Measurements from ENCODE around the gene MMP10. TPM values are rescaled to one million over a fixed set of nuclear protein-coding genes. Genes with fewer than 3 reads are reported as not detected.

The MMP10 gene
- total RNA-seq = not detected
- not detected for polyA plus RNA-seq

DNA sequence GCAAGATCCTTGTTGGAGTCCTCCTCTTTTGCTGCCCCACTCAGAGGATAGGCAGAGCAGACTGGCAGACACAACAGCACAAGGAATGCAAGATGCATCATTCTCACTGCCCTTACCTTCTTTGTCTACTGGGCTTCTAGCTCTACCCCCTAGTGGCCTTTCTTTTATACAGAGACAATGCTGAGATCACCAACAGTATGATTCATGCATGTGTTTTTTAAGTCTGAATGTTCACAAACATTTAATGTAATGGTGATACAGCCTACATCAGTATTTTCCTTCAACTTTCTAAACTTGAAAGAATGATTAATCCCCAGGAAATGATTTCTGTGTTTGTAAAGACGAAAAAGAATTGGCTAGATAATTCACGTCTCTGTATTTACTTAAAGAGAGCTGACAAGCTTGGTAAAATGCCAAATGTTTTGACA is at the start of gene MMP10:
TSS of gene MMP10 (minus strand) at position 138 of the 428 bp plus-strand sequence. CDS start at position 101, 37 bp downstream.
- CTCF ChIA-PET = no interaction called here
- Mint-ChIP-seq H3K36me3 (no peaks in the 10 kb centered on the region), H3K4me1 (no peaks in the 10 kb centered on the region), H3K27me3 (peaks cover 4 to 17% of the 10 kb centered on the region in 2 donors), H3K4me3 (no peak within 1 kb of the TSS), H3K27ac (no peak within 1 kb of the TSS), H3K9me3 (peaks cover 0 to 2% (median 0%) of the 10 kb centered on the region in 5 donors)
- Histone ChIP-seq H3K27me3 (ENCODE audit: insufficient read depth, low read length, poor library complexity, severe bottlenecking) (no peaks in the 10 kb centered on the region), H3K36me3 (ENCODE audit: insufficient read depth, low read length) (no peaks in the 10 kb centered on the region), H3K4me1 (ENCODE audit: insufficient read depth, low read length) (no peaks in the 10 kb centered on the region), H3K27ac (ENCODE audit: low read depth, low read length) (no peak within 1 kb of the TSS), H3K9me3 (ENCODE audit: low read length) (no peaks in the 10 kb centered on the region), H3K4me3 (ENCODE audit: low read length) (no peak within 1 kb of the TSS)
- DNase-seq = no peak
- POLR2A ChIA-PET = no interaction called here

DNA sequence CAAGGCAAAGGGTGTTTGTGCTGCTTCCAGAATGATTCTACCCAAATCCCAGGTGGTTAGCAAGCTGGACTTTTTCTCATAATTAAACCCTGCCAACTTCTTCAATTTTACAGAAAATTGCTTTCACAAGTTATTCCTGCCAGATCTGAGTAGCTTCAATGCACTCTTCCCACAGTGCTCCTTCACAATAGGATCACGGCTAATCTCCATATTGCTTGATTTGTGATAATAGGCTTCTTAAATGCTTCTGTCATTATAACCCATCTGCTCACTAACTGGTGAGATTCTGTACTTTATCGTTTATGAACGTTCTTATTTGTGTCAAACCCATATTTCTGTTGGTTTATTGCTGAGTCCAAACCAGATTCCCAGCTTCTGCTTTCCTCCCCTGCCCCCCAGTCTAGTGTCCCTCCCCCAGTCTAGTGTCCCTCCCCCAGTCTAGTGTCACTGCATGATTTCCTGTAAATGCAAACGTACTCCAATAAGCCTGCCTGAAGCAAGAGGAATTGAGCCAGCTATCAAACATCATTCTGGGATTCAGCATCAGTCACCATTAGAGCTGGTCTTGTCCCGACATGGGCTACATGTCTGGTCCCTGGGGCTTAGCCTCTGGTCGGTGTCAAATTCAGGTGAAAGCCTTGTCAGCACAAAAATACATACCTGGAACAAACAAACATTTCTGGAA is 49.0 kb upstream of the MMP10 start:
- Mint-ChIP-seq H3K27ac (no peak overlapping the region), H3K27me3 (peaks cover 19 to 37% of the 10 kb centered on the region in 2 donors), H3K4me1 (peaks cover 0 to 3% (median 0%) of the 10 kb centered on the region in 3 donors), H3K9me3 (peaks cover 0 to 3% (median 0%) of the 10 kb centered on the region in 5 donors), H3K36me3 (no peaks in the 10 kb centered on the region), H3K4me3 (no peak overlapping the region)
- Histone ChIP-seq H3K27ac (ENCODE audit: low read depth, low read length) (no peak overlapping the region), H3K4me3 (ENCODE audit: low read length) (no peak overlapping the region), H3K36me3 (ENCODE audit: insufficient read depth, low read length) (no peaks in the 10 kb centered on the region), H3K27me3 (ENCODE audit: insufficient read depth, low read length, poor library complexity, severe bottlenecking) (no peaks in the 10 kb centered on the region), H3K9me3 (ENCODE audit: low read length) (no peaks in the 10 kb centered on the region), H3K4me1 (ENCODE audit: insufficient read depth, low read length) (no peaks in the 10 kb centered on the region)
- ChIA-PET CTCF (no interaction called here), POLR2A (no interaction called here)
- DNase-seq = no peak

DNA sequence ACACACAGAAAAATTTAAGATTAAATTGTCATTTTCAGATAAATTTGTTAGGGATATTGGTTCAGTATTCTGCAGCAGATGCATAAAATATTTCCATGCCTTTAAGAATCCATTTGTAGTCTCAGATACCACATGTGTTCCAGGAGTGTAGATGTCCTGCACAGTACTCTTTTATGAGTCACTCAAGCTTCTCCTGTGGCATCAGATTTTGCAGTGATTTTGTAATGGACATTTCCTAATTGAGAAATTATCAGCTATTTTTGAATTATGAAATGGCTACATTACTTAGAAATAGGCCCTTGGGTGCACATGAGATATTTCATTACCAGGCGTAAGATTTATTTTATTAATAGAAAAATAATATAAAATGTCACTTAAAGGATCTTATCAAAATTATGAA is 44.1 kb upstream of the MMP10 start:
- POLR2A ChIA-PET = no interaction called here
- no peaks in the 10 kb centered on the region for H3K4me1 Mint-ChIP-seq
- no peaks in the 10 kb centered on the region for H3K36me3 Mint-ChIP-seq
- no peaks in the 10 kb centered on the region for H3K36me3 ChIP-seq (ENCODE audit: insufficient read depth, low read length)
- no peaks in the 10 kb centered on the region for H3K9me3 ChIP-seq (ENCODE audit: low read length)
- H3K27ac ChIP-seq (ENCODE audit: low read depth, low read length) = no peak overlapping the region
- no peak overlapping the region for H3K27ac Mint-ChIP-seq
- H3K27me3 Mint-ChIP-seq = peaks cover 4 to 13% of the 10 kb centered on the region in 2 donors
- no peak overlapping the region for H3K4me3 Mint-ChIP-seq
- DNase-seq = no peak
- no peak overlapping the region for H3K4me3 ChIP-seq (ENCODE audit: low read length)
- H3K4me1 ChIP-seq (ENCODE audit: insufficient read depth, low read length) = no peaks in the 10 kb centered on the region
- H3K9me3 Mint-ChIP-seq = peaks cover 0 to 5% (median 0%) of the 10 kb centered on the region in 5 donors
- CTCF ChIA-PET = no interaction called here
- no peaks in the 10 kb centered on the region for H3K27me3 ChIP-seq (ENCODE audit: insufficient read depth, low read length, poor library complexity, severe bottlenecking)

DNA sequence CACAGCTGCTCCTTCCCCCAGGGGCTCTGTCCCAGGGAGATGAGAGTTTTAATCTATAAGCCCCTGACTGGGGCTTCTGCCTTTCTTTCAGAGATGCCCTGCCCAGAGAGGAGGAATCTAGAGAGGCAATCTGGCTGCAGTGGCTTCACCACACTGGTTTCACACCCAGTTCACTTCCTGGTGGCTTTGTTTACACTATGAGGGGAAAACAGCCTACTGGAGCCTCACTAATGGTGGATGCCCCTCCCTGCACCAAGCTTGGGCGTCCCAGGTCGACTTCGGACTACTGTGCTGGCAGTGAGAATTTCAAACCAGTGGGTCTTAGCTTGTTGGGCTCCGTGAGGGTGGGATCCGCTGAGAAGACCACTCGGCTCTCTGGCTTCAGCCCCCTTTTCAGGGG is 39.1 kb upstream of the MMP10 start:
- ChIA-PET POLR2A (no interaction called here), CTCF (no interaction called here)
- Histone ChIP-seq H3K4me3 (ENCODE audit: low read length) (no peak overlapping the region), H3K27me3 (ENCODE audit: insufficient read depth, low read length, poor library complexity, severe bottlenecking) (no peaks in the 10 kb centered on the region), H3K4me1 (ENCODE audit: insufficient read depth, low read length) (no peaks in the 10 kb centered on the region), H3K9me3 (ENCODE audit: low read length) (no peaks in the 10 kb centered on the region), H3K36me3 (ENCODE audit: insufficient read depth, low read length) (no peaks in the 10 kb centered on the region), H3K27ac (ENCODE audit: low read depth, low read length) (no peak overlapping the region)
- Mint-ChIP-seq H3K4me1 (no peaks in the 10 kb centered on the region), H3K36me3 (no peaks in the 10 kb centered on the region), H3K27ac (no peak overlapping the region), H3K4me3 (no peak overlapping the region), H3K27me3 (peaks cover 0 to 2% of the 10 kb centered on the region in 2 donors), H3K9me3 (peaks cover 2 to 18% (median 9%) of the 10 kb centered on the region in 5 donors)
- no peak for DNase-seq

DNA sequence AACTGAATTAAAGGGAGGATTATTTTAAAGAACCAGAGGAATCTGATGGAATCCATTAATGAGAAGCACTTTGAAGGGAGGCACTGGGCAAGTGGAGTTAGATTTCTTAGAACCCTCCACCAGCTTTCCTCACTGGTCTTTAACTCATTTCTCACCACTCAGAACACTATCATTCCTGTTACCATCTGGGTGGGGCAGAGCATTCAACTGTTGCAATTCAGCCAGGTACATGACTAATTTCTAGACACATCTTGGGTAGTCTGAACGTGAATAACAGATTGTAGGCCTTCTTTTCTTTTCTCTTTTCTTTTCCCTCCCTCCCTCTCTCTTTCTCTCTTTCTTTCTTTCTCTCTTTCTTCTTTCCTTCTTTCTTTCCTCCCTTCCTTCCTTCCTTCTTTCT is 33.1 kb upstream of the MMP10 start:
- no peak overlapping the region for H3K27ac Mint-ChIP-seq
- Histone ChIP-seq H3K27ac (ENCODE audit: low read depth, low read length) (no peak overlapping the region), H3K4me1 (ENCODE audit: insufficient read depth, low read length) (no peaks in the 10 kb centered on the region), H3K36me3 (ENCODE audit: insufficient read depth, low read length) (no peaks in the 10 kb centered on the region), H3K27me3 (ENCODE audit: insufficient read depth, low read length, poor library complexity, severe bottlenecking) (no peaks in the 10 kb centered on the region), H3K4me3 (ENCODE audit: low read length) (no peak overlapping the region), H3K9me3 (ENCODE audit: low read length) (no peaks in the 10 kb centered on the region)
- ChIA-PET POLR2A (no interaction called here), CTCF (no interaction called here)
- H3K4me3 Mint-ChIP-seq = no peak overlapping the region
- H3K27me3 Mint-ChIP-seq = peaks cover 0 to 6% of the 10 kb centered on the region in 2 donors
- no peaks in the 10 kb centered on the region for H3K4me1 Mint-ChIP-seq
- H3K9me3 Mint-ChIP-seq = peaks cover 3 to 19% (median 9%) of the 10 kb centered on the region in 5 donors
- no peaks in the 10 kb centered on the region for H3K36me3 Mint-ChIP-seq
- no peak for DNase-seq

DNA sequence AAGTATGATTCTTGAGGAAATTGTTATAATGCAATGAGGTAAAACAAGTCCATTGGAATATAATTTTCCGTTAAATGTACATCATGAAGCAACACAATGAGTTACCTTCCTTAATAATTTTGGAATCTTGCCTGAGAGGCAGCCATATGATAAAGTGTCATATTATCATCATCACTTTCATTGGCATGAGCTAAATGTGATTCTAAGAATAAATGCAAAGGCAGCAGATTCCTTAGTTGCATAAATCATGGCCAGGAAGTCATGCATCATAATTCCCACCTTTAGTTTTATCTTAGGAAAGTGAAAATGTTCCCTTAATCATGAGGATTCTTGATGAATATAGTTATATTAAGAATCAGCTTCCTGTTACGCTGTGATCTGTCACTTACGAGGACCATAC is 31.8 kb upstream of the MMP10 start:
- Mint-ChIP-seq H3K36me3 (no peaks in the 10 kb centered on the region), H3K27me3 (peaks cover 5 to 6% of the 10 kb centered on the region in 2 donors), H3K27ac (no peak overlapping the region), H3K4me3 (no peak overlapping the region), H3K4me1 (no peaks in the 10 kb centered on the region), H3K9me3 (peaks cover 0 to 13% (median 8%) of the 10 kb centered on the region in 5 donors)
- ChIA-PET POLR2A (no interaction called here), CTCF (no interaction called here)
- H3K4me1 ChIP-seq (ENCODE audit: insufficient read depth, low read length) = no peaks in the 10 kb centered on the region
- no peaks in the 10 kb centered on the region for H3K9me3 ChIP-seq (ENCODE audit: low read length)
- H3K27me3 ChIP-seq (ENCODE audit: insufficient read depth, low read length, poor library complexity, severe bottlenecking) = no peaks in the 10 kb centered on the region
- H3K36me3 ChIP-seq (ENCODE audit: insufficient read depth, low read length) = no peaks in the 10 kb centered on the region
- H3K4me3 ChIP-seq (ENCODE audit: low read length) = no peak overlapping the region
- no peak for DNase-seq
- no peak overlapping the region for H3K27ac ChIP-seq (ENCODE audit: low read depth, low read length)

DNA sequence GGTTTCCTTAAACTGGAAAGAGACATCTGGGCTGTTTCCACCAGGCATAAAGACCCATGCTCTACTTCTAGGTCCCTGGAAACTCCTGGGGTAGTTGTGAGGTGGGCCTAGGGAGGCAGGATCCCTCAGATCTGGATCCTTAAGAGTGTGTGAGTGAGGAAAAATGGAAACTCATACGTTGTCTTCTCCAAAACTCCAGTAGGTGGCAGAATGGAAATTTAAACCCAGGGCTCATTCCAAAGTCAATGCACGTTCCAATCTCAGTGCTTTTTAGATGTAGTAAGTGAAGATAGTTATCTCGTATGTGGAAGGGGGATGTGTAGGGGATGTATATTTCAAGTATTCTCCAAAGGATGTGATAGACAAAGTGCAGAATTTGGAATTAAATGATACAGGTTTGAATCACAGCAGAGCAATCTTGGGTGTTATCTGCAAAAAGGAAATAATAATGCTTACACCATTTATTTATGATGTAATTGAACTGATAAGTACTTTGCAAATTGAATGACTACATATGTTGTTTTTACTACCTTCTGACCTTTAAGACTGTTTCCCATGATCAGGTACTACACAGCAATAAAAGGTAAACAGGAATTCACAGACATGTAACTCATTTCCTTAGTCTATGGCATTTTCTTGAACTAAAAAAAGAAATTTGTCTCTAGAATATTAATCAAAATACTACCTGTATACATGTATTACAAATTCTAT is 30.7 kb upstream of the MMP10 start:
- CTCF ChIA-PET = no interaction called here

DNA sequence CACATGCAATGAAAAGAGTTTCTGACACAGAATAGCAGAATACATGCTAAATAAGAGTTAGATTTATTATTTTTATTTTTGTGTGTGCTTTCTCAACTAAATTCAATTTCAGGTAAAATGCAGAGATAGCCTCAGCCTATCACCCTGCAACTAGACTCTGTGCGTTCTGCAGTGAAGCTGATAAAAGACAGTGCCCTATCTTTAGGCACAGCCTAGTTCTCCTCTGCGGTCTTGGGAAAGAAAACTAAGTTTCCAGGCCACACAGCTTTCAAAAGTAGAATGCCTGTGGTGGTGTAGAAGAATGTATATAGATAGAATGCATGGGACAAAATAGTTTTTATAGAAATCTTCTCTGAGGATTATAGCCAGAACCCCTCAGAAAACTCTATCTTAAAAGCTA is 29.5 kb upstream of the MMP10 start:
- H3K4me1 ChIP-seq (ENCODE audit: insufficient read depth, low read length) = no peaks in the 10 kb centered on the region
- no peak overlapping the region for H3K27ac Mint-ChIP-seq
- no peaks in the 10 kb centered on the region for H3K4me1 Mint-ChIP-seq
- POLR2A ChIA-PET = no interaction called here
- no peaks in the 10 kb centered on the region for H3K36me3 Mint-ChIP-seq
- H3K36me3 ChIP-seq (ENCODE audit: insufficient read depth, low read length) = no peaks in the 10 kb centered on the region
- no peak overlapping the region for H3K4me3 ChIP-seq (ENCODE audit: low read length)
- H3K9me3 Mint-ChIP-seq = peaks cover 0 to 7% (median 0%) of the 10 kb centered on the region in 5 donors
- H3K9me3 ChIP-seq (ENCODE audit: low read length) = no peaks in the 10 kb centered on the region
- H3K4me3 Mint-ChIP-seq = no peak overlapping the region
- no peak overlapping the region for H3K27ac ChIP-seq (ENCODE audit: low read depth, low read length)
- peaks cover 6 to 13% of the 10 kb centered on the region in 2 donors for H3K27me3 Mint-ChIP-seq
- CTCF ChIA-PET = no interaction called here
- H3K27me3 ChIP-seq (ENCODE audit: insufficient read depth, low read length, poor library complexity, severe bottlenecking) = no peaks in the 10 kb centered on the region
- DNase-seq = no peak

More for the DNA sequence above, 30.7 kb upstream of the MMP10 start:
- peaks cover 0 to 6% (median 3%) of the 10 kb centered on the region in 5 donors for H3K9me3 Mint-ChIP-seq
- no peaks in the 10 kb centered on the region for H3K27me3 ChIP-seq (ENCODE audit: insufficient read depth, low read length, poor library complexity, severe bottlenecking)
- no peak for DNase-seq
- H3K9me3 ChIP-seq (ENCODE audit: low read length) = no peaks in the 10 kb centered on the region
- no peak overlapping the region for H3K27ac Mint-ChIP-seq
- no peak overlapping the region for H3K4me3 ChIP-seq (ENCODE audit: low read length)
- H3K27me3 Mint-ChIP-seq = peaks cover 6 to 9% of the 10 kb centered on the region in 2 donors
- no peak overlapping the region for H3K27ac ChIP-seq (ENCODE audit: low read depth, low read length)
- H3K36me3 Mint-ChIP-seq = no peaks in the 10 kb centered on the region
- no peak overlapping the region for H3K4me3 Mint-ChIP-seq
- H3K36me3 ChIP-seq (ENCODE audit: insufficient read depth, low read length) = no peaks in the 10 kb centered on the region
- H3K4me1 Mint-ChIP-seq = no peaks in the 10 kb centered on the region
- H3K4me1 ChIP-seq (ENCODE audit: insufficient read depth, low read length) = no peaks in the 10 kb centered on the region
- POLR2A ChIA-PET = no interaction called here
